Activated CD4-positive, alpha-beta T cell treated with anti-CD3 and anti-CD28 coated beads, Interleukin-2, amount 50 U/mL, for 24 hours (primary cell): ENCODE data around the gene KCNMA1.

Source experiments
- DNase-seq, 2 donors: peaks; one replicate each; pipeline ENCODE4 v3.0.0-alpha.2; 2020; ENCODE audit warnings: low read depth in 1 of 2, low spot score in 1 of 2

KCNMA1 gene

DNA sequence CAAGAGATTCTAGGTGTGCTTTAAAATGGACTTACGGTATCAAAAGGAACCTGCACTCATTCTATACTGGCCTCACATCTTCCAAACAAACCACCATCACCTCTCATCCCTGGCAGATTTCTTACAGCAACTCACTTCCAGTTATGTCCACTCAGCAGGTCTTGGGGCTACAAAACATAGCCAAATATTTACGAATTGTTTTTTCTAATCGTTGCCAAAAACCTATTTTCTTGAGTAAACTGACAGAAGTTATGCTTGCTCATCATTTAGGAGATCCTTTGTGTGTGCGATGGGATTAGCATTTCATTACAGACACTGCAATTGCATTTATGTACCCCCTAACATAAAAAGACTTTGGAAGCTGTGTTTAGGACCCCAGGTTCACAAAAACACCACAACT is 2.7 kb downstream of the KCNMA1 start:
- no peak for DNase-seq

DNA sequence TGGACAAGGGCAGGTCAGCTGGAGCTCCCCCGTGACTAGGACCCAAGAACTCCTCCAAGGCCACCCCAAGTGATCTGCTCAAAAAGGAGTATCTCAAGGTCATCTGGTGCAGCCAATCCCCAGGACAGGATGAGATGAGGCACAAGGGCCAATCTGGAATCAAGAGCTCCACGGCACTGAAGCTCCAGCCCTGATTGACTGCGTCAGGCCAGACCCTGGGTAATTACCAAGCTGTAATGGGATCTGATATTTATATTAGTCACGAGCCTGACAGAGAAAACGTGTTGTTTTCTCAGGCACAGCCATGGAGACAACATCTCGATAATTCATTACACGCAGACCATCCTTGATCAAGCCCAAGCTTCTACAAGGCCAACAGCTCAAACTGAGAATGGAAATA is 4.2 kb downstream of the KCNMA1 start:
- no peak for DNase-seq

DNA sequence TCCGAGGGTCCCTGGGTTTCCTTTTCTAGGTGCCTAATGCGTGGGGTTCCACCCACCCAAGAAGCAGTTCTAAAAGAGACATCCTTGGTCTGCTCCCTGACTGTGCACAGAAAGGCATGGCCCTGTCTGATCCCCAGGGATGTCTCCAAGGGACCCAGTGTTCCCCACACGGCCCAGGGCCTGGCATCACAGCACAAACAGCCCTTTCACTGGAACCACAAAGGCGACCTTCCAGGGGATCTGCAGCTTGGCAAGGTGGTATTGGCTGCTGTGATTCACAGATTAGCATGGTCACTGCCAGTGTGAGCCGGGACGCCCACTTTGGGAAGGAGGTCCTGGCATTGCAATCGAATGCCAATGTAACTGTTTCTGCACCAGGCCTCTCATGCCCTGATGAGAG is 6.4 kb downstream of the KCNMA1 start:
- DNase-seq: no peak

DNA sequence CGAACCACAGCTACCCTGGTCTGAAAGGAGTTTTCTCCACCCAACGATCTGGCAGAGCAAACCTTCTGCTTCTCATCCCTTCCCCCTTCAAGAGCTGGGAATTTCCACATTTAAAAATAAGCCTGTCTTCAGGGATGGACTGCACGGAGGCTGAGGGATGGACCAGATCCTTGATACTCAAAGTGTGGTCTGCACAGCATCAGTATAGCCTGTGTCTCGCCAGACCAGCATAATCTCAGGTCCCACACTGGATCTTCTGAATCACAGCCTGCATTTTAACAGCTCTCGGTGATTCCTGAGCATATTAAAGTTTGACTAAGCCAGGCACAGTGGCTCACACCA is 7.1 kb downstream of the KCNMA1 start:
- DNase-seq: no peak

DNA sequence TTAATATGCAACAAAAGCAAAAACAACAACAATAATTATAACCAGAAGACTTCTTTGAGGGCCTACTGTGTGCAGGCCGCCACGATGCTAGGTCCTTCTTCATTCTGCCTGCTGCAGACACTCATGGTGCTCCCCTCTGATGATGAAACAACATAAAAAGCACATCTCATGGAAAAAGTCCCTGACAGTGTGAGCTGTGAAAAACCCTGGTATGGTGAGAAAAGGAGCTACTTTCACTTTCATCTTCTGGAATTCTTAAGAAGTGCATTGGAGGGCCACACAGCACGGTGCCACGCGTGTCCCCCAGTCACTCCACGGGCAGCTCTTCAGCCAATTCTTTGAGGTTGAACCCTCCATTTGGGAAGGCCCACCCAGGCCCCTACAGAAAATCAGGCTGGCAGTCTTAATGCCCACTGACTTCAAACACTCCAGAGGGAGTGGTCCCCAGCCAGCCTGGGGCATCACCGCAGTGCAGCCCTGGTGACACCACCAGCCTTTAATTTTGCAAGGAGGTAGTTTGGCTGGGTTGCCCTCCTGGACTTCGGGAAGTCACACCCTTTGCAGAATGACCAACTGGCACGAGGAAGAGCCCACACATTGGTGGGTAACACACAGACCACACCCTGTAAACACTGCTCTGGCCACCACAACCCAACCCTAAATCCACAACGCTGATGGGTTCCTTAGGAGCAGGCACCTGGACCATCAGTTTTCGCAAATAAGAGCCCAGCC is 7.7 kb downstream of the KCNMA1 start:
- DNase-seq: no peak

DNA sequence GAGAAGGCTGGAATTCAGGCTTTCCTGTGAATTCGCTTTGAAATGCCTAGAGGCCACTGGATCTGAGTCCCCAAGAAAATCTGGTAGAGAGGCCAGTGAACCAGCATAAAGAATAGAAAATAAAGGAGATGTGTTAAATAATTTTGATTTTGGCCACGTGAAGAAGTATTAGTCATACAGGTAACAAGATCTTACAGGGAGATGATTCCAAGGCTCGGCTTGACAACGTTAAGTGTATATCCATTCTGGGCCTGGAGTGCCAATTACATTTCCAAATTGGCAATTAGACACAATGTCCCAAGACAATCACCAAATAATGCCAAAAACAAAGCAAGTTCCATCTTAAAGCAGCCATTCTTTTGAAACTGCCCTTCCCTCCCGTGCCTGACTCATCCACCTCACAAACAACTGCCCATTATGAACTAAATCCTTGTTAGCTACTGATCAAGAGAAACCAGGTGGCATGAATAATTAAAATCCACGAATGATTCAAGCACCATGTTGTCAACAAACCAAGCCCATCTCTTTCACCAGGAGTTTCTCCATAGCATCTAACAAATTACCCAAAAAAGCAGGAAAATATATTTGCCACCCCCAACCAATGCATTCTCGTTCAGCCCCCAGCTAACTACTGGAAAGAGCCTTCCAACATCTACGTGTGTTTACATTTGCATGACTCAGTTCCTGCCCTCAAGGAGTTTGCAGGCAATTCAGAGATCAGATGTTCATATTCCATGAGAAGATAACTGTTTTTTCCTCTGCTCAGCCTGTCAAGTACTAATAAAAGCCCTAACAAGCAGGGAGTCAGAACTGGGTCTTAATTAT is 8.5 kb downstream of the KCNMA1 start:
- no peak for DNase-seq

DNA sequence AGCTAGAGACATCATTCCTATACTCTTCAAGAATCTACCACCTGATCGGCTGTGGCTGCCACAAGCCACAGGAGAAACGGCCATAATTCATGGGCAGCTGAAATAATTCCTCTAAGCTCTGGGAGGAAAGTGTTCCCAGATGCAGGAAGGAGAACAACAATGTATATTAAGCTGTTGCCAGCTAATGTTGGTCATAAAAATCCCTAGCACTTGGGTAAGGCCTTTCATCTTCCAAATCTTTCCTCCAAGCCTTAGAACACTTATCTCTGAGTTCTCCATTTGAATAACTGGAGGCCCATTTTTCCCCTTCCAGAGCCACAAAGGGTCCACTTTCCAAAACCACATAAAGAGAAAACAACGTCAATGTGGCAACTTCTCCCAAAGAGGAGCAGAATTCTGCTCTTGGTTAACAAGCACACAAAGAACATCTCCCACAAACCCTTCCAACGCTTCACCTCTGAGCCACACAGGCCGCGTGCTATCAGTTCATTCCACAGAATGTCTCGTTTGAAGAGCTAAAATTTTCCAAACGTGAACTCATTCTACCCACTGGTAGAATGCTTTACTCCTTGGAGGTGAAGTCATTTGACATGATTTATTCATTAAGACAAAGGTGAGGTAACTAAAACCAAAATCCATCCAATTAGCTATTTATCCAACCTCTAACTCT is 11.2 kb downstream of the KCNMA1 start:
- DNase-seq: no peak

DNA sequence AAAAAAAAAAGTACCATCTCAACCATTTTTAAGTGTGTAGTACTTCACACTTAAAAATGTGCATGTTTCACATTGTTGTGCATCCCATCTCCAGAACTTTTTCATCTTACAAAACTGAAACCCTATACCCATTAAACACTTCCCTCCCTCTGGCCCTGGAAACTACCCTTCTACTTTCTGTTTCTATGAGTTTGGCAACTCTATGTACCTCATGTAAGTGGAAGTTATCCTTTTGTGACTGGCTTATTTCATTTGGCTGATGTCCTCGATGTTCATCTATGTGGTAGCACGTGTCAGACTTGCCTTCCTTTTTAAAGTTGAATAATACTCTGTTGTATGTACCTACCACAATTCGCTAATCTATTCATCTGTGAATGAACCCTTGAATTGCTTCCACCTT is 12.2 kb downstream of the KCNMA1 start:
- DNase-seq: no peak

DNA sequence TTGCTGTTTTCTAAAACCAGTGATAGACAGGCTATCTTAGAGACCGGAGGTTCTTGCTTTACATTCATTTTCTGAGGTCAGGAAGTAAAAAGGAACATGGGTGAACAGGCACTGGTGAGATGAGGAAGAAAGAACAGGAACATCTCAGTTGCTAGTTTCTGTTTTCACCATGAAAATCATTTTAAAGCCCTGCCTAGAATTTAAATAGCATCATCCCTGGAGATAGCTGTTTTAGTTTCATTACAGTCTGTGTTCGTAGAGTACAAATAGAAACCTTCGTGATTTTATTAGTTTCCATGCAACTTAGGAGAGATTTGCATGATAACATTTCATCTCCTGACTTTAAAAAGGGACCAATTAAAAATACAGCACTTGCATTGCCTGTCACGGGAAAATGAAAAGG is 14.7 kb downstream of the KCNMA1 start:
- no peak for DNase-seq

DNA sequence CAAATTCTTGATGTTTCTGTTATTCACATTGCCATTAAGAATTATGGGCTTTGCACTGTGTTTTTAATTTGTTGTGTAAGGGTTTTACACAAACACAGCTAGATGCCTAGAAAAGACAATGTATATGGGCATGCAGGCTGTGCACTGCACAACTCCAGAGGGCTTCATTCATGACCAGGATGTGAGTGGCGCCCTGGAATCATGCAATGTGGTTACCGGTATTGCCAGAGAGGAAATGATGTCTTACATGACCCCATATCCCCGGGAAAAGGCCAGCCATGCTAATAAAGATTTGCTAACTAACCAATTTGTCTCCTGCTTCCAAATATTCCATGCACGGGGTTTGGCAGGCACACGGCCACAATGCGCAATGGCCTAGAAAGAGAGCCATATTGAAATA is 16.9 kb downstream of the KCNMA1 start:
- DNase-seq: no peak

DNA sequence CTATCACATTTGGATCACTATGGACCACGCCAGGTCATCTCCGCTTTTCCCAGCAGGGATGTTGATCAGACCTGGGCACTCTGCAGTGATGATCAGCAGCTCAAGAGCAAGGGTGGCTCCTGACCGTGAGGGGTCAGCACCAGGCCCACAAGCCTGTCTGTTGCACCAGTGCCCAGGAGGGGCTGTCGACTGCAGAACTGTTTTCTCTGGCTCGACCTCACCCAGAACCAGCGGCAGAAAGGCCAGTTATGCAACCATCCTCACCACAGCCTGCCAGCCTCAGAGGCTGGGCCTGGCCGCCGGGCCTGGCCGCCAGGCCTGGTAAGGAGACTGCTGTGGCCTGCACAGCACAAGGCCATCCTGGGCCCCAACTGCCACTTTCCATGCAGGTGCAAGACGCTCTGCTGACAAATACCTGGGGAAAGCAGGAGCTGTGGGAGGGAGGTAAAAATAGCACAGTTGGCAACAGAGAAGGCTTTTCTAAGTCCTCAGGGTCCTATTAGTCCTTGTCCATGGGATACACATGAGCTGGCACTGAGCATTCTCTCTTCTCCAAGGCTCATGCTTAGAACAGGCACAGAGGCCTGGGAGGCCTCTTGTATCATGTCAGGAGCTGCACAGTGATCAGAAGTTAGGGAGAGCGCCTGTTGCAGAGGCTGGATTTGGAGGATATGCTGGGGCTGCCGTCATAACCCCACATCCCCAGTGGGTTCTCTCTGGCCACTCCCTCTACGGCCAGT is 17.5 kb downstream of the KCNMA1 start:
- DNase-seq: no peak

DNA sequence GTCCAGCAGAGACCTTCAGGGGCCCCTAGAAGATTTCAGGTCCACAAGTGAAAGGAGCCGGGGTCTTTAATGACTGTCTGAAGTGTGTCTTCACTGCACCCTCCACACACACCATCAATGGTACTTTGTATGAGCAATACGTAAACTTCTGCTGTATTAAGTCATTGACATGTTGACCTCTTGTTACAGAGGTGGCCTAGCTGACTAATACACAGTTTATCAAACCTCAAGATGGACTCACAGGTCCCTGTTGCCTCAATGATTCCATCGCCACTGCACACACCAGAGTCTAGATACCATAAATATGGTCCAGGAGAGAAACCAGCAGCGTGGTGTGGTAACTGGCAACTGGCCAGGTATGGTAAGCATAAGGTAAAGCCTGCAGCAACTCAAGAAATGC is 19.5 kb downstream of the KCNMA1 start:
- DNase-seq: no peak

DNA sequence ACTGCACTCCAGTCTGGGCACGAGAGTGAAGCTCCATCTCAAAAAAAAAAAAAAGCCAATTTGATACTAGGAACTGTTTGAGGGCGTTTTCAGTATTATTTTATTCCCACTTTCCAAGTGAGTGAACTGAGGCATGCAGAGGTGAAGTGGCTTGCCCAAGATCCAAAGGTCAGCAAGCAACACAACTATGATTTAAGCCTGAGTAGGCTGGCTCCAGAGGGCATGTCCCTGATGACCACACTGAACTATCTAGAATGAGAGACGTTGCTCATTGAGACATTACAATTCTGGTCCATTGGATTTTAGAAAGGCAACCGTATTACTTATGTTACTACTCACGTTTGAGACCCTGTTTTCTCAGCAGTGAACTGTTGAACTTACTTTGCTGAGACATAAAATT is 20.8 kb downstream of the KCNMA1 start:
- DNase-seq: no peak

DNA sequence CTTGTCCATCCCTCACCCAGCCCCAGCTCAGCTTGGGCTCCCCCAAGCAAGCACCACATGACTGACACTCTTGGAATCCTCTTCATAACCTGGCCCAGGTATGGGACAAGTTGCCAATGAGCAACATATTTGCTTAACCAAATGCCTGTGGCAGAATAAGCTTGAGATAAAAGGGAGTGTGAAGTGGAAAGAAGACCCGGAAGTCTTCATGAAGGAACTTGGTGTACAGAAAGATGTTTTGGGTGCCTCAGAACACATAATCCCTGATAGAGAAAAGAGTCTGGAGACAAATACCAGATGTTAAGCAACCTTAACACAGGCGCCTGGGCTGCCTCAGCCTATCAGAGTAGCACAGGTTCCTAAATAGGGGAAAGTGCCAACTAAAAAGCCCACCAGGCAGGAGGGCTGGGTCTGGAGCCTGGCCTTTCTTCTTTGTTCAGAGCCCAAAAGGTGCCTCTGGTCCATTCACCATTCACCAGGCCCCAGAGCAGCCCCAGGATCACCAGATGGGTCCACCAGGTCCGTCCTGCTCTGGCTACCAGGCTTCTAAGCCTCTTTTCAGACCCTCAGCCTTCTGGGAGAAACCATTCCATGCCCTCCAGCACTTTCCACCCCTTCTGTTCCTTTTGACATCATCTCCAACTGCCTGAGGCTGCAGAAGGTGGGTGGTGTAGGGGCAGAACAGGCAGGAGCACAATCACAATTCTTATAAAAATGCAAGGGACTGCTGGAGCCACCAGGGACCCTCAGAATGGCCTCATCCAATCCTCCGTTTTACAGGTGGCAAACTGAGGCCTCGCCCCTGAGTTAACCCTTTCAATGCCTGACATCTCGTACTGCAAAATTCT is 22.6 kb downstream of the KCNMA1 start:
- no peak for DNase-seq

DNA sequence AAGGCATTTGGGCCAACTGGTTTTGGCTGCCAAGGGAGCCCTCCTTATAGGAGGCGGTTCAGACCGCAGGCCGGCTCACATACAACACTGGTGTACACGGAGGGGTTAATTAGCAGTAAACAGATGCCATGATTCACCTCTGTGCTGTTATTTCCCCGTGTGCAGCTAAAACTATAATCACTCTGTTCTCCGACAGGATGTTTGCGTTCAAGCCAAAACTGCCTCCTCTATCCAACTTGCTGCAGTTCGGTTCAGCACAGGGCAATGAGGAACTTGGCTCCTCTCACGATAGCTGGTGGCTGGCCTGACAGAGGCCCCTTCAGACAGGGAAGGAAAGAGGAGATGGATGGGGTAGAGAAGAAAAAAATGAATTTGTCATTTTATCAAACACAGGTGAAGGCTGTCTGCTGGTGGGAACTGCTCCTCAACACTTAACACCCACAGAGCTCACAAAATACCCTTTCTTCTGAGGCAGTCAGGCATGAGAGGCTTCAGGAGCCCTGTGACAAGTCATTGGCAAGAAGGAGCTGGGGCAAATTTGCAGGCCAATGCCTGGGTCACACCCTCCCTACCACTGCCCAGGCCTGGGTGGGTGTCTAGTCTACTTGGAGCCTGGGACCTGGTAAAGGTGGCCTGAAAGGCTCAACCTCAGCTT is 24.0 kb downstream of the KCNMA1 start:
- no peak for DNase-seq

DNA sequence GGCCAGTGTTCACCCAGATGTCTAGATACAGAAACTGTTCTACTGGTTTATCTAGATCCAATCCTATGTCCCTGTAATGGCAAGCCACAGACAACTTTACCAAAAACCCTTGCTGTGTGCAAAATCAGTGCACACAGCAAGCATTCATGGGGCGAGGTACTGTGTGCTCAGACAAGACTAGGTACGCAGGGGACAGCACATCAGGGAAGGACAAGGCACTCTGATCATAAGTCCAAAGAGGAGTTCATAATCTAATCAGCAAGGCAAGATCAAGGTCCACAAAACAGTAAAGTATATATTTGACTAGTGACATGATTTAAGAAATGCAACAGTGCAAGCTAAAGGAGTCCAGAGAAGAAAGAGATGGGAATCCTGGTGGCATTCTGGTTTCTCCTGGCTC is 25.9 kb downstream of the KCNMA1 start:
- no peak for DNase-seq

DNA sequence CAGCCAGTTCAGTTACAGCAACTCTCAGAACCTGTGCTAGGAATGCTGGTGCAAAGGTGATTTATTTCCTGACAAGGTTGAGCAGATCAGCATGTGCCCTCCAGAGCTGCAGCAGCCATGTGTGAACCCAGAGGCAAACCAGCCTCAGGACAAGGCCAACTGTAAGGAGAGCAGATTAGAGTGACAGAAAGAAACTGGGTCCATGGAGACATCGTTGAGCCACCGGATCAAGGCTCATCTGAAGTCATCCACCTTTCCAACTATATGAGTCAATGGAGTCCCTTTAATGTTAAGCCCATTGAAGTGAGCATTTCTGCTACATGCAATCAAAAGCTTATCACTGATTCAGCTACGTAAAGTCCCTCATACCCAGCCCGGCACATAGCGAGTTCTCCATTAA is 26.4 kb downstream of the KCNMA1 start:
- DNase-seq: no peak

DNA sequence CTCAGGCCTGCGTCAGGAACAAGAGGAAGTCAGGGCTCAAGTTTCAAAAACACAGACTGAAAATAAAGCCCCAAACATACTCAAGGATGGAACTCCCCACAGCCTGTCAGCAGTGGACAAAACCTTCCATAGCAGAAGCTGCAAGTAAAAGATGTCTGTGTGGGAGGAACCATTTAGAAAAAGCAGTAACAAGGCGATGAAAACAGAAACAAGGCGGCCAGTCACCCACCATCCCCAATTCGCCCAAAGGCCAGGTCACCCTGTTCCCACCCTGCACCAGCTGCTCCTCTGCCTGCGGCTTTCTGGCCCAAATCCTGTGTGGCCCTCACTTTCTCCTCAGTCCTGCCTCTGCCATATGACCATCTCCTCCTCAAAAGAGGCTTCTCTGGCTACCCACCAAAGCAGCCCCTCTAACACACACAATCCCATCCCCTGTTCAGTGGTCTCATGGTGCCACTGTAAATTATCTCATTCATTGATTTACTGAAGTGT is 27.8 kb downstream of the KCNMA1 start:
- no peak for DNase-seq

DNA sequence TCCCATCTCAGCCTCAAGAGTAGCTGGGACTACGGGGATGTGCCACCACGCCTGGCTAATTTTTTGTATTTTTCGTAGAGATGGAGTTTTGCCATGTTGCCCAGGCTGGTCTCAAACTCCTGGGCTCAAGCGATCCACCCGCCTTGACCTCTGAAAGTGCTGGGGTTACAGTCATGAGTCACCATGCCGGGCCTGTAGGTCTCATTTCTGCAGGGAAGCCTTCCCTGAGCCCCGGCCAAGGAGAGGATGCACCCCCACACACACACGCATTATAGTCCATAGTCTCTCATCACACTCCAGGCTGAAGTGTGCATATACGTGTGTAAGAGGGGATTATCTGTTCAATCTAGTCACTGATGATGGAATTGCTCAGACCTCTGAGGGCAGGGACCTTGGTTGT is 29.3 kb downstream of the KCNMA1 start:
- no peak for DNase-seq

DNA sequence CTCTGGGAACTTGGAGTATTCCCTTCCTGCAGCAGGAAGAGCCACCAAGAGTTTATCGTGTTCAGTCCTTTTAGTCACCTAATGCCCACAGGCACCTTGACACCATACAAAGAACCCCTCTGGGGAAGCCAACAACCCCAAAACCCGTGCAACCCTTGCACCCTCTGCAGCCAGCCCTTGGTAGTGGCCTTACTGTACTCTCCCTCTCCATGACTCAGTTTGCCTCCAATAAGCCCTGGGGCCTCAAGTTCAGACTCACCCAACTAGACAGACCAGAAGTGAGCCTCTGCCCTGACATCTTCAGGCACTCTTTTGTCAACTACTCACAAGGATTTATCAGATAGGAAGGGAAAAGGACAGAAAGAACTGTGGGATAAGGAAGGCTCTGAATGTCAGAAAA is 30.9 kb downstream of the KCNMA1 start:
- no peak for DNase-seq
